Measurements from ENCODE around the gene ATG7. TPM values are rescaled to one million over a fixed set of nuclear protein-coding genes. Genes with fewer than 3 reads are reported as not detected.
A peak's percentile ranks its signal among the peaks of the same experiment; 100 is the strongest.

Gene ATG7
- total and polyA plus RNA-seq, 9 donors, result 10.2 to 54.5 (median 37.4) TPM

DNA sequence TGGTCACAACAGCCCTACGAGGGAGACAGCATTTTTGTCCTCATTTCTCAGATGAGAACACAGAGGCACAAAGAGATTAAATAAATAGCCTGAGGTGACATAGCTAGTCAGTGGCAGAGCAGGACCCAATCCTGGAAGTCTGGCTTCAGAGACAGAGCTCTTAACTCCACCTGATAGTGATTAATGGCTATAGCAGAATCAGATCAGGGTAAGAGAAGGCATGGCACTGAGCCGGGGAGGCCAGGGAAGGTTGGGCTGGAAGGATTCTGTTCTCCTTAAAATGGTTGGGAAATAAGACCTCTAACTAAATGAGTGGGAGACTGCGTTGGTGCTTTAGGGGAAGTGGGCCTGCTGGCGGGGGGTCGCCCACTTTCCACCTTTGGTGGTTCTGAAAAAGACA, 267.0 kb downstream of the ATG7 start:
- intact Hi-C loops (cut with DNase I), result no loop called here
- Histone ChIP-seq H3K27me3 (no peaks in the 10 kb centered on the region), H3K27ac (no peak overlapping the region), H3K36me3 (no peaks in the 10 kb centered on the region), H3K4me3 (no peak overlapping the region), H3K9me3 (no peaks in the 10 kb centered on the region), H3K4me1 (ENCODE audit: insufficient read depth) (peaks cover 7% of the 10 kb centered on the region)
- 93 to 96% (median 94%) methylated on average over 5 of the region's 5 CpGs for WGBS, 3 donors
- TF ChIP-seq POLR2A (IDR thresholded peaks at IDR 0.05) (no peak), EP300 (IDR thresholded peaks at IDR 0.05) (no peak)
- TF ChIP-seq, protein P1, sequence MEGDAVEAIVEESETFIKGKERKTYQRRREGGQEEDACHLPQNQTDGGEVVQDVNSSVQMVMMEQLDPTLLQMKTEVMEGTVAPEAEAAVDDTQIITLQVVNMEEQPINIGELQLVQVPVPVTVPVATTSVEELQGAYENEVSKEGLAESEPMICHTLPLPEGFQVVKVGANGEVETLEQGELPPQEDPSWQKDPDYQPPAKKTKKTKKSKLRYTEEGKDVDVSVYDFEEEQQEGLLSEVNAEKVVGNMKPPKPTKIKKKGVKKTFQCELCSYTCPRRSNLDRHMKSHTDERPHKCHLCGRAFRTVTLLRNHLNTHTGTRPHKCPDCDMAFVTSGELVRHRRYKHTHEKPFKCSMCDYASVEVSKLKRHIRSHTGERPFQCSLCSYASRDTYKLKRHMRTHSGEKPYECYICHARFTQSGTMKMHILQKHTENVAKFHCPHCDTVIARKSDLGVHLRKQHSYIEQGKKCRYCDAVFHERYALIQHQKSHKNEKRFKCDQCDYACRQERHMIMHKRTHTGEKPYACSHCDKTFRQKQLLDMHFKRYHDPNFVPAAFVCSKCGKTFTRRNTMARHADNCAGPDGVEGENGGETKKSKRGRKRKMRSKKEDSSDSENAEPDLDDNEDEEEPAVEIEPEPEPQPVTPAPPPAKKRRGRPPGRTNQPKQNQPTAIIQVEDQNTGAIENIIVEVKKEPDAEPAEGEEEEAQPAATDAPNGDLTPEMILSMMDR (IDR thresholded peaks at IDR 0.05), result no peak
- DNase-seq, result no peak

DNA sequence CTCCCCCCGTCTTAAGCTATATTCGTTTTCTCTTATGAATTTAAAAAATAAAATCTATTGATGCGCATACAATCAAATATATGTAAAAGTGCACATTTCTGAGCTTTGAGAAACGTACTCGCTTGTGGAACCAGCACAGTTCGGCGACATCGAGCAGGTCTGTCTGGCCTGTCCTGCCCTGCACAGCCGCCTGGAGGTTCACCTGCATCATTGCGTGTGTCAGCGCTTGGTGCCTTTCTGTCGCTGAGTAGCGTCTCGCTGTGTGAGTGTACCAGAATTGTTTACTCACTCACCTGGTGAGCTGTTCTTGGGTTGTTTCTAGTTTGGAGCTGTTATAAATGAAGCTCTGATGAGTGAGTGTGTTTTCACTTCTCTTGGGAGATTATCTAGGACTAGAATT, 267.5 kb downstream of the ATG7 start:
- Histone ChIP-seq H3K9me3 (no peaks in the 10 kb centered on the region), H3K36me3 (no peaks in the 10 kb centered on the region), H3K27ac (no peak overlapping the region), H3K27me3 (no peaks in the 10 kb centered on the region), H3K4me3 (no peak overlapping the region), H3K4me1 (ENCODE audit: insufficient read depth) (peaks cover 2% of the 10 kb centered on the region)
- DNase-seq, result no peak
- intact Hi-C loops (cut with DNase I), result no loop called here
- 93 to 97% (median 97%) methylated on average over 14 of the region's 14 CpGs for WGBS, 3 donors
- TF ChIP-seq EP300 (IDR thresholded peaks at IDR 0.05) (no peak), POLR2A (IDR thresholded peaks at IDR 0.05) (no peak)
- TF ChIP-seq, protein P1 (IDR thresholded peaks at IDR 0.05), result no peak

DNA sequence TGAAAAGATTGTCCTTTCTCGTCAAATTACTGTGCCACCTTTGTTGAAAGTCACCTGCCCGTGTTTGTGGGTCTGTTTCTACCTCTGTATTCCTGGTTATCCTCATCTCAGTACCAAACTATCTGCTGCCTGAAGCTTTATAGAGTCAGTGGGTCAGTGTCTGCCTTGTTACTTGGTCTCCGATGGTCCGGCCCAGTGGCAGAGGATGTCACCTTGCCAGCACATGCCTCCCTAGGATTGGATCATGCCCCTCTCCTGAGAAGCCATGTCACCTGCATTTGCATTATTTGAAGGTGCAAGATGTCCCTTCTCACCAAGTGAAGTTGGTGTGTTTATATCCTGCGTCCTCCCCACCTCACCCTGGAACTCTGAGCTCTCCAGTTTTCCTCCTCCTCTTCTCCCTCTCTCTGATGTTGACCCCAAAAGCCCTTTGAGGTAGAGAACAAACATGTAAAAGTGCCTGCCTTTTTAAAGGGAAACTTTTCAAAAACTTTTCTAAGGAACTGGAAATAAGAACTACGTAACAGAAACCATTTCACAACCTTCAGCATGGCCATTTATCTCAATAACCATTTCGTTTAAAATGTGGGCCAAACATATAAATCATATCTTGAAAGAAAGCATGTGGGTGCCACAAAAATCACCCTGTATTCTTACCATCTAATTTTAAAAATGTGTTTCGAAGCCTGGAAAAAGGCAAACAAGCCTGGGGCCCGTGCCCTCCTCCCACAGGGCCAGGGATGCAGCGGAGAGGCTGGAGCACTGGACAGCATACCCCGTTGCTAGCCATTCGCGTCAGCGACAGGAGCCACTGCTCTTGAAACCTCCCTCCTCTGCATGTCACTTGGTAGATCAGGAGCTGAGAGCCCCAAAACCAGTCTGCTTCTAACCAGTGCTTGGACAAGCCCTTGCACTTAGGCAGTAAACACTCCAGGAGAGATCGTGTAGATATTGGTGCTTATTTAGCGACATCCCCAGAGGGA, 269.4 kb downstream of the ATG7 start:
- Histone ChIP-seq H3K4me3 (no peak overlapping the region), H3K4me1 (ENCODE audit: insufficient read depth) (no peaks in the 10 kb centered on the region), H3K27ac (no peak overlapping the region), H3K9me3 (no peaks in the 10 kb centered on the region), H3K27me3 (no peaks in the 10 kb centered on the region), H3K36me3 (no peaks in the 10 kb centered on the region)
- no peak for TF ChIP-seq POLR2A (IDR thresholded peaks at IDR 0.05)
- WGBS, 3 donors, result 79 to 88% (median 80%) methylated on average over 16 of the region's 16 CpGs
- DNase-seq, result peak in 1 of 5 donors; percentile 12
- intact Hi-C loops (cut with DNase I), result no loop called here

DNA sequence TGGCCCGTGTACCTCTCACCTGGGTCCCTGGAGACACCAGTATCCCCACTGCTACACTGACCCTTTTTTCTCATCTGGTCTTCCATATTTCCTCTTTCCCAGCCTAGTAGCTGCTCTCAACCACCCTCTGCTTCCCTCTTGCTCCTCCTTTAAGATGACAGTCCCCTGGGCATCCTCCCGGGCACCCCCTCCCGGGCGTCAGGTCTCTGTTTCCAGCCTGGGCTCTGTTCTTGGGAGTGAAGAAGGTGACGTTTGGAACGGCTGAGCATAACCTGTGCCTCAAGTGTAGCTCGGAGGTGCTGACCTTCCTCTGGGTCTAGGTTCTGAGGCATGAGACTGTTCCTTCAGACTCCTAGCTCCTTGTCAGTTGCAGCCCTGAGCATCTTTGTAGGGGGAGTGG, 270.4 kb downstream of the ATG7 start:
- Histone ChIP-seq H3K4me1 (ENCODE audit: insufficient read depth) (no peaks in the 10 kb centered on the region), H3K36me3 (no peaks in the 10 kb centered on the region), H3K4me3 (no peak overlapping the region), H3K27me3 (no peaks in the 10 kb centered on the region), H3K9me3 (no peaks in the 10 kb centered on the region), H3K27ac (no peak overlapping the region)
- DNase-seq, result peak in 2 of 5 donors; percentile 8 to 24
- TF ChIP-seq, protein P1 (IDR thresholded peaks at IDR 0.05), result no peak
- no peak for TF ChIP-seq EP300 (IDR thresholded peaks at IDR 0.05)
- TF ChIP-seq POLR2A (IDR thresholded peaks at IDR 0.05), result no peak
- intact Hi-C loops (cut with DNase I), result no loop called here
- WGBS, 3 donors, result 89 to 90% (median 89%) methylated on average over 7 of the region's 7 CpGs
